K562 (cell line): Measurements from ENCODE around the gene DDC. TPM values are rescaled to one million over a fixed set of nuclear protein-coding genes. Genes with fewer than 3 reads are reported as not detected.

ENCODE experiments used
- ATF3 ChIP-seq, 2 experiments: fragments of 450-650 bp in 1 of 2; sonication (generic) in 1 of 2; formaldehyde crosslinking in 1 of 2; IDR thresholded peaks in 1 of 2; conservative IDR thresholded peaks in 1 of 2; 2 replicates each; pipeline versions ENCODE4 v1.6.1 to v1.8.1; 2016 to 2023; ENCODE audit warnings: mild to moderate bottlenecking in 2 of 2, moderate library complexity in 2 of 2, inconsistent platforms in 1 of 2, missing genetic modification reagents in 1 of 2
- C11orf30 ChIP-seq: fragments of 450-650 bp; IDR thresholded peaks from 2 replicates; pipeline ENCODE4 v1.6.1; 2016; ENCODE audit warnings: low read depth, mild to moderate bottlenecking
- HMGN3 ChIP-seq: IDR thresholded peaks from 2 replicates; pipeline ENCODE4 v1.6.1; 2011; ENCODE audit warnings: borderline replicate concordance, low read depth, mild to moderate bottlenecking, mixed read lengths, low read length; ENCODE audit not compliant: insufficient read length; ENCODE audit errors: extremely low read depth
- MEF2A ChIP-seq: IDR thresholded peaks from 2 replicates; pipeline ENCODE4 v1.6.1; 2011; ENCODE audit warnings: low read depth, mild to moderate bottlenecking, low read length, moderate library complexity; ENCODE audit not compliant: control insufficient read depth
- MYNN ChIP-seq, 2 experiments: sonication (generic); formaldehyde crosslinking in 1 of 2; IDR thresholded peaks; 2 replicates each; pipeline versions ENCODE4 v1.5.0 to v1.6.1; 2016 to 2020; ENCODE audit warnings: antibody characterized with exemption in 1 of 2, missing genetic modification reagents in 1 of 2
- NONO ChIP-seq, 2 experiments: fragments of 200-400 bp in 1 of 2; fragments of 450-650 bp in 1 of 2; formaldehyde crosslinking in 1 of 2; IDR thresholded peaks; 2 replicates each; pipeline ENCODE4 v1.6.1; 2017; ENCODE audit warnings: low read depth in 2 of 2, mild to moderate bottlenecking in 2 of 2, moderate library complexity in 2 of 2, low read length in 1 of 2
- PCBP1 ChIP-seq: fragments of 200-400 bp; formaldehyde crosslinking; IDR thresholded peaks from 2 replicates; pipeline ENCODE4 v1.6.1; 2018; ENCODE audit warnings: mild to moderate bottlenecking, low read depth, low read length; ENCODE audit not compliant: poor library complexity, severe bottlenecking
- POLR2A ChIP-seq: fragments of 450-650 bp; conservative IDR thresholded peaks from 2 replicates; pipeline ENCODE4 v1.6.1; 2016
- RCOR1 ChIP-seq, 2 experiments: IDR thresholded peaks; 2 replicates each; pipeline ENCODE4 v1.6.1; 2012; ENCODE audit warnings: low read depth in 2 of 2, low read length in 2 of 2, borderline replicate concordance in 1 of 2, improper control_type of control experiment in 1 of 2
- SAFB ChIP-seq: fragments of 200-400 bp; formaldehyde crosslinking; IDR thresholded peaks from 2 replicates; pipeline ENCODE4 v1.6.1; 2017; ENCODE audit warnings: low read depth, low read length, borderline replicate concordance
- SAP30 ChIP-seq: fragments of 200-600 bp; sonication (generic); IDR thresholded peaks from 2 replicates; pipeline ENCODE4 v1.6.1; 2012; ENCODE audit warnings: borderline replicate concordance, low read depth, mild to moderate bottlenecking, moderate library complexity, low read length, control low read depth, inconsistent platforms; ENCODE audit not compliant: insufficient read depth, poor library complexity, severe bottlenecking
- TAF7 ChIP-seq: fragments of 450-650 bp; IDR thresholded peaks from 2 replicates; pipeline ENCODE4 v1.6.1; 2016; ENCODE audit warnings: missing genetic modification characterization, missing compliant biosample characterization
- TARDBP ChIP-seq: fragments of 450-650 bp; IDR thresholded peaks from 2 replicates; pipeline ENCODE4 v1.6.1; 2016
- TRIM24 ChIP-seq, 2 experiments: fragments of 450-650 bp; IDR thresholded peaks; 2 replicates each; pipeline ENCODE4 v1.6.1; 2016
- TSC22D4 ChIP-seq: fragments of 450-650 bp; IDR thresholded peaks from 2 replicates; pipeline ENCODE4 v1.6.1; 2016; ENCODE audit warnings: missing genetic modification characterization, missing biosample characterization, control low read depth
- ZNF395 ChIP-seq: fragments of 200-800 bp; sonication (Bioruptor generic); IDR thresholded peaks from 2 replicates; pipeline ENCODE4 v1.6.1; 2017; ENCODE audit warnings: missing genetic modification characterization, missing compliant biosample characterization
- ZNF609 ChIP-seq: sonication (generic); formaldehyde crosslinking; IDR thresholded peaks from 2 replicates; pipeline ENCODE4 v1.8.1; 2023; ENCODE audit warnings: missing genetic modification reagents, mild to moderate bottlenecking, borderline replicate concordance
- polyA plus RNA-seq, 8 experiments: library from polyadenylated mRNA; depleted of rRNA in 4 of 8; stranded (reverse) in 5 of 8; unstranded in 3 of 8; fragments of >200 nt; fragmentation: Nextera tagmentation in 2 of 8; fragmentation: Illumina TruSeq in 1 of 8; extraction: Ambion mirVana in 2 of 8; extraction: Trizol in 1 of 8; gene quantifications; 2 replicates each; pipeline versions ENCODE4 v1.2.1 to v1.2.3, GENCODE V29; 2011 to 2014; ENCODE audit warnings: inconsistent platforms in 1 of 8, missing spikeins in 1 of 8
- total RNA-seq, 7 experiments: library from RNA; depleted of rRNA in 6 of 7; stranded (reverse); fragments of >200 nt in 6 of 7; fragmentation: Illumina TruSeq in 2 of 7; extraction: Trizol in 2 of 7; gene quantifications; 2 replicates each; pipeline versions ENCODE4 v1.2.1 to v1.2.3, GENCODE V29; 2011 to 2021; ENCODE audit warnings: low replicate concordance in 1 of 7

DDC gene
- total and polyA plus RNA-seq, 9 of the 15 experiments (the other 6 are each of a cell fraction or from before 2014, with no cell fraction given): not detected

GRCh38 chr7:50449881-50450589, 115.2 kb downstream of the DDC start, which contains the start of gene FIGNL1 (continued):
- TF ChIP-seq RCOR1 (IDR thresholded peaks at IDR 0.05; ENCODE audit: borderline replicate concordance in 1 of 2, low read depth in 2 of 2, low read length in 2 of 2) (no peak; a peak in 1 of 4 replicates), TRIM24 (IDR thresholded peaks at IDR 0.05) (0 out of 4 replicates have a peak, but pooled peaks of 1 of the 2 experiments have one; percentile 23), SAP30 (peak; percentile 82), ZNF395 (no peak), C11orf30 (peak; percentile 20; the same call in 1 of the 2 replicates), ZNF609 (CRISPR knock-in tag) (peak; percentile 59; the same call in 1 of the 2 replicates), TSC22D4 (tag) (no peak), NONO (IDR thresholded peaks at IDR 0.05; ENCODE audit: low read depth in 2 of 2, low read length in 1 of 2) (0 out of 4 replicates have a peak, but pooled peaks of 1 of the 2 experiments have one; percentile 13), SAFB (peak; percentile 39; the same call in 1 of the 2 replicates), MYNN (IDR thresholded peaks at IDR 0.05) (peak; percentile 16; the same call in 1 of the 2 replicates), MYNN (CRISPR knock-in tag; IDR thresholded peaks at IDR 0.05) (no peak), TARDBP (peak; percentile 25; the same call in 1 of the 2 replicates), PCBP1 (peak; percentile 18), POLR2A (peak; percentile 81), HMGN3 (peak; percentile 53), MEF2A (no peak), TAF7 (peak; percentile 49; the same call in 1 of the 2 replicates), ATF3 (IDR thresholded peaks at IDR 0.05) (peak; percentile 53; the same call in 1 of the 2 replicates), ATF3 (CRISPR knock-in tag; conservative IDR thresholded peaks at IDR 0.05) (no peak)
